DMS 273 (cell line): ENCODE results near the gene NCK1.
"Not testable (repeated sequence)": the region's sequence is repeated elsewhere in the genome, so short reads cannot be mapped to it uniquely, and the experiment has no call there.

ENCODE experiments used
- DNase-seq: peaks from one replicate; lab custom pipeline; 2025; ENCODE audit not compliant: unreplicated experiment; lab: John Stamatoyannopoulos, UW

Gene NCK1

DNA sequence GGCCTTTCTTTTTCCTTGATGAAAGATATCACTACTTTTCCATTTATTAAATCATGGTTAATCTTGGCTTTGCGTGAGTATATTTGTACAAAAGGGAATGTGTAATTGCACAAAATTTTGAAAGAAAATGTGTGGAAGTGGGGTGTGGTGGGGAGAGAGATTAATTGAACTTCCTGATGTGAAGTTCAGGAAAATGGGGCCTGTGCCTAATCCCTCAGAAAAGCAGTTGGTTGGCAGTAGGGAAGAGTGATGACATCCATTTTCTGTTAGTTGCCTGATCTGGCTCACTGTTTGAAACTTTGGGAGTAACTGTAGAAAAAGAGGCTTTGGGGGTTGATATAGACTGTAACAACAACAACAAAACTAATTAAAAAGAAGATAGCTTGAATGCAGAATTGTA lies 85.0 kb downstream of the NCK1 start:
- no peak for DNase-seq

DNA sequence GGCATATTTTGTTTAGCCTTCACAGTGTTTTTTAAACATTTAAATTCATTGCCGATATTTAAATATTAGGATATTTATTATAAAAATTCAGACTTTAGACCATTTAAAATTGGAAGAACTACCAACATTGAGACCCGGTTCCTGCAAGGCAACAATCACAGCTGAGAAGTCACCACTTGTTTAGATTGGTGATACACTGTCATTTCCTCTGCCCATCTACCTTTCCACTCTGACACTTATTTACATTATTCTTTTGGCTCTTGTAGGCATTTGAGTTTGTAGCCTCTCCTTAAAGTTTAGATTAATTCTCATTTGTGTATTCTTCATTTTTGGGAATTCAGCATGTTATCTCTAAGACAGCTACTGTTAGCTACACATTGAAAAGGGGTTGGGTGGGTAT lies 85.5 kb downstream of the NCK1 start:
- no peak for DNase-seq

DNA sequence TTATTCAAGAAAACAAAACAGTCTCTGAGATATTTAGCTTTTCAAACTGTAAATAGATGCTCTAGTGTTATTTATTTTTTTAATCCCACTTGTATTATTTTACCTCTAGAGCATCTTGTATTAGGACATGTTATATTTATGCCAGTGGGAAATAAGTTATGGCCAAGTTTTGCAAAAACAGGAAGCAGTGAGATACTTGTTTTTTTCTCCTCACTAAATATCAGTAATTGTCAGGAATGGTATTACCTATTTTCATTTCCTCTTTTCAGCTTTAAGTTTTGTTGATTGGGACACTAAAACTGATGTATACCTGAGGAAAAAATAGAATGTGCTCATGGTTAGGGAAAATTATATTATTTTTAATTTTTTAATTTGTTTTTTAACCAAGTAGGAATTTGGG lies 87.1 kb downstream of the NCK1 start:
- no peak for DNase-seq

DNA sequence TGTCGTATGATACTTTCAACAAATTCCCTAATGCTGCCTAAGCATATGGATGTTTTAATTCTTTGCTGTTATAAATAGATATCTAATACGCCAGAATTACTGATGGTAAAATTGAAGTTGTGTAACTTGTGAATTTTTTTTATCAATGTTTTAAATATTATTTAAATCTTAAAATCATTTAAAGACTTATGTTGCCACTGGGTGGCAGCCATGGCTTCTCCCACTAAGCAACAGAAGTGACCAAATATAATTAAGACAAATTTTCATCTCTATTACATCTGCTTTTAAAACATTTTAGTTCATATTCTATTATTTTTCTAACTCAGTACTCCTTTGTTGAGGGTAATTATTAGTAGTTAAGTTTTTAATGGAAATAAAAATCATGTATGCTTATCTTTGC lies 87.7 kb downstream of the NCK1 start:
- peak; percentile 19 for DNase-seq

DNA sequence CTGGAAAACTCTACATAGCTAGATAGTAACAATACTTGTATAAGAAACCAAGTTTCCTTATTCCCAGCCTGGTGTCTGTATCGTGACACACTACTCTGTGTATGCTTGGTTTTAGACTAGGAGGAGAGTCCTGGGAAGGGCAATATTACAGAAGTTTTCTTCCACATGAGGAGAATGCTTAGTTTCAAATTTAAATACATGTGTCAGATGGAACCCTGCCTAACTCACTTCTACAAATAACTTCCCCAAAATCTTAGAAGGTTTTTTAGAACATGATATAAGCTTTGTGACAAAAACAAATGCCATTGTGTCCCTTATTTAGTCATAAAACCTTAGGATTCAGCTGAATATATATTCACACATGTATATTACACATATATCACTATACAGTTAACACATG lies 88.6 kb downstream of the NCK1 start:
- DNase-seq = no peak

DNA sequence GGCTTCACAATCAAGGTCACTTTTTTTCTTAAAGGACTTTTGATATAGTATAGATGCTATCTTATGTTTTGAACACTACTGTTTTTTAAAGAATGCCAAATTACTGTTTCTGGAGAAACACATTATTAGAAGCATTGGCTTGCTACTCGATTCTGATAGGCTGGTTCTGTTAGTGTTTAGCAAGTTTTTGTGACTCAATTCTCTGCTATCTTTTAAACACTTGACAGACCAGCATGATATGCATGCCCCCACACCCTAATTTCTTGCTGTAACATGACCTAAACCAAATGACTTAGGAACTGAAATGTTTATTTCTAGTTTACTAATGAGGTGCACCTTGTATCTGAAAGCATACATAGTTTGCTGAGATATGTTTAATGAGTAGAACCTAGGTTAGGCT lies 90.3 kb downstream of the NCK1 start:
- no peak for DNase-seq

DNA sequence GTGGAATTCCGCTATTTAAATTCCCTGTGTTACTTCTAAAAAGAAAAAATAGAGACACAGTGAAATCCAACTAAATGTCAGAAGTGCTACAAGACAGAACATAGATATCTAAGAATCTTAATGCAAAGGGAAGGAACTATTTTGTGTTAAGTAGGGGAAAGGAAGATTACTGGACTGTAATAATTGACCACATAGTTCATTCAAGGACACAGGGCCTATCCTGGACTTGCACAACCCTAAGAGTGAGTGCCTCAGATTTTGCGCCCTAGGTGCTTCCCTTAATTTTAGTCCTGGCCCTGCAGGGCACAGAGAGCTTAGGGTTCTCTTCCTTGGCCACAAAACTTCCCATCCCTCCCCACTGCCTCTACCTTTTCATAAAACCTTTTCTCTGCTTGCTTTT lies 92.2 kb downstream of the NCK1 start:
- no peak for DNase-seq

DNA sequence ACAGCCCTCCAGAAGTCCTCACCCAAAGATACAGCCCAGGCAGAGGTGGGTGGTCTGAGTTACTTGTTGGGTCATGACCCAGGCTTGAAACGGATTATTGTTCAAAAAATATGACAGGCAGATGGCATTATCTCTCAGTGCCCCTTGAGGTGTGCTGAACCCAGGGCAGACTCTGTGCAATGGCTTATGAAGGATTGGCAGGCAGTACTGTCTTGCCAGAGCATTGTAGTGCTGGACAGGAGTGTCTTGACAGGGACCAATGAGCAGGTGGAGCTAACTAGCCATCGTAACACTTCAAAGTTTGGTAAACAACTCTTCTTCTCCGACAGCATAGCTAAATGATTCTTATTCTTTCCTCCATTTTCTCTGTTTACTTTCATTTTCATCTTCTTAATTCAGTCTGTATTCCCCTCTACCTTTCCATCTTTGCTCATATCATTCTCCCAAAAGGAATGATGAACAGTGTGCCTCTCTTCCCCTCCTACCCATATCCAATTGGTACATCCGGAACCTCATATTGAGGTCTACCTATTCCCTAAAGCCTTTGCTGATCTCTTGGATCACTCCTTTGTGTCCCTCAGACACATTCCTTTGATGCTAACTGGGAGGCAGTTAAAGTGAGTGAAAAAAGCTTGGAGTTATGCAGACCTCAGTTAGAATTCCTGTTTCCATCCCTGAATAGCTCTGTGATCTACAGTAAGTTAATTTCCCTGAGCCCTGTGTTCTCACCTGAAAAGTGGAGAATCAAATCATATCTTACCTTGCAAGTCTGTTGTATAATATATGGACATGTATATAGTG lies 93.2 kb downstream of the NCK1 start:
- no peak for DNase-seq

DNA sequence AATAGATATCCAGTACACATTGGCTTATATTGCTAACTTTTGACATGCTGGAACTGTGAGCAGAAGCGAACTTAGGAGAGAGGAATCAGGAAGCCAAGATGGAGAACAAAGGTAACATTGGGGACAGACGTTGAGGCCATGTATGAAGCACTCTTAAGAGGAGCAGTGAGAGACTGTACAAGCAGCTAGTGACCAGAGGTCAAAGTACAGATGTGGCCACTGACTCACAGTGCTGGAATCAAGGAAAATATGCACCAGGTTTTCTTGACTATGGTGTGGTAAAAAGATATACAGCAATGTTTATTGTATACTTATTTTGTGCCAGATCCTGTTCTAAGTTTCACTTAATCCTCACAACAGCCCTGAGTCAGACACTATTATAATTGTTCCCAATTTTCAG lies 93.8 kb downstream of the NCK1 start:
- DNase-seq = no peak

DNA sequence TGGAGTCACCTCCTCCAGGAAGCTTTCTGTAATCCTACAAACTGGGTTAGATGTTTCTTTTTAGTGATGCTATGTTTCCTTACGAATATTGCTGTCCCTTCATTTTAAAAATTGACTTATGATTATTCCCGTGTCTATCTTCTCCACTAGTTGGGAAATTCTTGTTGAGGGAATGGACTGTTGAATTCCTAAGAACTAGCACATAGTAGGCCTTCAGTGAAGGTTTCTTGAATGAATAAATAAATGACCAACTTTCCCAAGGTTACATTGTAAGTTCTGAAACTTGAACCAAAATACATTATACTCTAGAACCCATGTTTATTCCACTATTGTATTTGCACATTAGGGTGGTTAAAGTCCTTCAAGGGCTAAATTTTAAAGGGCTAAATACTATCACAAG lies 95.0 kb downstream of the NCK1 start:
- DNase-seq = no peak

DNA sequence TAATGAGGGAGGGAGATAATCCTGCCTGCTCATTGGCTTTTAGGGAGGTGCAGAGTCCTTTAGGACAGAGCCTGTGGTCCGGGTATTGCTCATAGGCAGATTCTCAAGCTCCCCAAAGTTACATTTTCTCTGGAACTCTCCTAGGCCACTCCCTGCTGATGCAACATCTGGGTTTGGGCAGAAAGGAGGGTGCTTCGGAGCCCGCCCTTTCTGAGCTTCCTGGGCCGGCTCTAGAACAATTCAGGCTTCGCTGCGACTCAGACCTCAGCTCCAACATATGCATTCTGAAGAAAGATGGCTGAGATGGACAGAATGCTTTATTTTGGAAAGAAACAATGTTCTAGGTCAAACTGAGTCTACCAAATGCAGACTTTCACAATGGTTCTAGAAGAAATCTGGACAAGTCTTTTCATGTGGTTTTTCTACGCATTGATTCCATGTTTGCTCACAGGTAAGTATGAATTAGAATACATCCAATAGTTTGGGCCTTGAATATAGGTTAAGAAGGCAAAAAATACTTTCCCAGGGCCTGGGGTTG lies 95.8 kb downstream of the NCK1 start, which contains the start of gene IL20RB:
IL20RB (plus strand) TSS at position 233 of the 538 bp plus-strand sequence; CDS start at position 364, 131 bp downstream.
- no peak for DNase-seq

DNA sequence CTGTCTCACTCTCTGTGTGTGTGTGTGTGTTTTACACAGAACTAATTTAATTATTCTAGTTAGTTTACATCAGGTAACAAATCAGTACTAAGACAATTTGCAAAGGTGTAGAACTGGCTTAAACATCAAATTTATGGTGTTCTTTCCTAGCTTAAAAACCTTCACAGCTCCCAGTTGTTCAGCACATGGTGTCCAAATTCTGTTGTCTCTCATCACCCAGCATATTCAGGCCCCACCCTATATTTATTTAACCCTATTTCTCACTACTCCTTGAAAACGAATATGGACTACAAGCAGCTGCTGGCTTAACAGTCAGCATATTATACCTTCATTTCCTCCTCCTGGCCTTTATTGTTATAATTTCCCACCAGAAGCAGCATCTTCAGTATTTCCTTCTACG lies 96.9 kb downstream of the NCK1 start:
- no peak for DNase-seq

DNA sequence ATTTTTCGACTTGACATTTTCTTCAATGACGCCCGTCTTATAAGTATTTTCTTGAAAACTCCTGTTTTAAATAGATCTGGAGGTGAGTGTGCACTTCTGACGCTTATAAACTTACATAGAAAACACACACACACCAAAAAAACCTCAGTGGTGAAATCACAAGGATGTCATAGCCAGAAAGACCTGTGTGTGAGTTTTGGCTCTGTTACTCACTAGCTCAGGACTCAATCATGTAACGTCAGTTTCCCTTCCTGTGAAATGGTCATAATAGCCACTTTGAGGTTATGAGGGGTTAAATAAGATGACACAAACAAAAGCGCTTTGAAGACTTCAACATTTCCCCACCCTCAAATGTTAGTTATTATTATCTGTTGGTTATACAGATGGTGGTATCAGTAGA lies 97.6 kb downstream of the NCK1 start:
- no peak for DNase-seq

DNA sequence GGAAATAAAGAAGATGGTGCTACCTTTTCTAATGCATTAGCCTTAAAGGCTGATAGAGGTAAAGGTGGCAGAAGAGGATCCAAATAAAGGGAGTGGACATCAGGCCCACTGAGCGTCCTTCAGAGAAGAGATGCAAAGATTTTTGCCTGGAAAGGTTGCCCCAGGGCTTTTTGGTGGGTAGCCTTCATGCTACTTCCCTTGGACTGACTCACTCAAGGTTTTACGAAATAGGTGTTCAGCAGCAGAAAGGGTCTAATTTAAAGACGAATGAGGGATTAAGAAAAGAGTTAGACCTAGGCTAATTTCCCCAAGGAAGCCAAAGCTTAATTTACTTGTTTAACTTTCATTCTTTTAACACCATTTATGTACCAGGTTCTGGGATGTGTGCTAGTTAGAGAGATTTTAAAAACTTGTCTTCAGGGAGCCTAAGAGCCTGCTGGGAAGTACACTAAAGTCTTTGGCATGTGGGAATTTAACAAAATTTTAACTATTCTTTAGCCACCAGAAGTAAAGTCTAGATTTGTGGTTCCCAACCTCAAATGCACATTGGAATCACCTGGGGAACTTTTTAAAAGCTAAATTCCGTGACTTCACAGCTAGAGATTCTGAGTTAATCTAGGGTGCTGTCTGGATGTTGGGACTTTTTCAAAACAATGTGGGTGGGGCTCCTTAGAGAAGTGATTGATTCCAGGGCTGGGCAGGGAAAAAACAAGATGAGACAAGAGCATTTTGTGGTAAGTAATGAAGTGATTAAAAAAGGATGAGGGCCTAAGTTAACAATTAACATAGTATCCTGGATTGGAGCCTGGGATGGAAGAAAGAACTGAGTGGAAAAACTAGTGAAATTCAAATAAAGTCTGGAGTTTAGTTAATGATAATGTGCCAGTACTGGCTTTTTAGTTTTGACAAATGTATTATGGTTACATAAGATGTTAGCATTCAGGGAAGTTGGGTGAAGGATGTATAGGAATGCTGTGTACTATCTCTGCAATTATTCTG lies 99.1 kb downstream of the NCK1 start:
- no peak for DNase-seq

DNA sequence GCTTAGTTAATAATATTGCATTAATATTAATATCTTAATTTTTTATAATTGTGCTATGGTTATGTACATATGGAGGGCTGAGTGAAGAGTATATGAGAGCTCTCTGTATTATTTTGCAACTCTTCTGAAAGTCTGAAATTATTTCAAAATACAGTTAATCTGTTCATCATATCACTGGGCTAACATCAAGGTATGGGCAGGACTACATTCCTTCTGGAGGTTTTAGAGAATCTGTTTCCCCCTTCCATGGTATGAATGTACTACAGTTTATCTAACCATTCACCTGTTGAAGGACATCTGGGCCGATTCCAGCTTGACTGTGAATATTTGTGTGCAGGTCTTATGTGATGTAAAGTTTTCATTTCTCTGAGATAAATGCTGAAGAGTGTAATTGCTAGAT lies 100.9 kb downstream of the NCK1 start:
- no peak for DNase-seq

DNA sequence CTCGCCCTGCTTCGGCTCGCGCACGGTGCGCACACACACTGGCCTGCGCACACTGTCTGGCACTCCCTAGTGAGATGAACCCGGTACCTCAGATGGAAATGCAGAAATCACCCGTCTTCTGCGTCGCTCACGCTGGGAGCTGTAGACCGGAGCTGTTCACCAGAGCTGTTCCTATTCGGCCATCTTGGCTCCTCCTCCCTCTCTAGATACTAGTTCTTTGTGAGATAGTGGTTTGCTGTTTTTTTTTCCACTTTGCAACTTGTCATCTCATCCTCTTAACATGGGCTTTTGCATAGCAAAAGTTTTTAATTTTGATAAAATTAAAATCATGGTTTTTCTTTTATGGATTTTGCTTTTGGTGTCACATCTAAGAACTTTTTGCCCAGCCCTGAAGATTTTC lies 107.5 kb downstream of the NCK1 start:
- DNase-seq = not testable (repeated sequence)

DNA sequence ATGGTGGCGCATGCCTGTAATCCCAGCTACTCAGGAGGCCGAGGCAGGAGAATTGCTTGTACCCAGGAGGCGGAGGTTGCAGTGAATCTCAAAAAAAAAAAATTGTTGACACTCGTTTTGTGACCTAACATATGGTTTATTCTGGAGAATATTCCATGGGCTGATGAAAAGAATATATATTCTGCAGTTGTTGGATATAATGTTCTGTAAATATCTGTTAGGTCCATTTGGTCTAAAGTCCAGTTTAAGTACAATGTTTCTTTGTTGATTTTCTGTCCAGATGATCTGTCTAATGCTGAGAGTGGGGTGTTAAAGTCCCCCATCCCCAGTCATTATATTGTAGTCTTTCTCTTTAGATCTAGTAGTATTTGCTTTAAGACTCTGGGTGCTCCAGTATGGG lies 111.3 kb downstream of the NCK1 start:
- DNase-seq = no peak

DNA sequence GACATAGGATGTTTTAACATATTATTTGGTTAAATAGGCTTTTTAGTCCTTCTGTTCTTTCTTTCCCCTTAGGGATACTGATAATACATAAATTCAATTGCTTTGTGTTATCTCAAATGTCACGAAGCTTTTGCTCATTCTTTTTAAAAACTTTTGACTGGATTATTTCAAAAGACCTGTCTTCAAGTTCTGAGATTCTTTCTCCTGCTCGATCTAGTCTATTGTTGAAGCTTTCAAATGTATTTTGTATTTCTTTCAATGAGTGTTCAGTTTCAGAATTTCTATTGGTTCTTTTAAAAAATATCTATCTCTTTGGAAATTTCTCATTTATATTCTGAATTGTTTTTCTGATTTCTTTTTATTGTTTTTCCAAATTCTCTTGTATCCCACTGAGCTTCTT lies 112.7 kb downstream of the NCK1 start:
- no peak for DNase-seq

DNA sequence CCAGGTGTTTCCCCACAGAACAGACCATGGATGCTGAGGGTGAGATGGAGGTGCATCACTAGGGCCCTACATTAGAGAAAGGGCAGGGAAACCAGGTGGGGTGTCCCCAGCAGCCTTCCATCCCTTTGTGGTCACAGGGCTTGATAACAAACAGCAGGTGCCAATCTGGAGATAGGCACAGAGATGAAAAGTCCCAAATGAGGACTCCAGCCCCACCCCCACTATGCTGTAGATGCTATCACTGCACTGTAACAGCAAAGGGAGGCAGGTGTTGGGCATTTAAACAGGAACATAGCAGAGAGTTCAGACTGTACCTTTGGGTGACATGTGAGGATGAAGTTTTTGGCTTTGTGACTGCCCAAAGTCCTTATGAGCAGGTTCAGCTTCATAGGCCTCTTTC lies 117.2 kb downstream of the NCK1 start:
- DNase-seq = no peak

DNA sequence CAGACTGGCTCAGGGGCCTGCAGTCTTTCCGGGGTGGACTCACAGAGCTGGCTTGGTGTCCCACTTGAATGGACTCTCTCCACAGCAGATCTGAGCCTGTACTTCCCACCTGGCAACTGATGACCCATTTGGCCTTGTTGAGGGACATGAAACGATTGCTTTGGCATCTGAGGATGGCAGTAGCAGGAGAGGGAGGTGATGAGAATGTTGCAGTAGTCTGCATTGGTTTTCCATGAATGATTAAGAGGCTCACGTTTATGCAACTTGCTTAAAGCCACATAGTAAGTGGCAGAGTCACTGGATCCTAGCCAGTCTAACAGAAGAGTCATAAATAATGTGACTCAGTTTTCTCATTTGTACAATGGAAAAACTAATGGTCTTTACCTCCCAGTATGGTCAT lies 117.7 kb downstream of the NCK1 start:
- DNase-seq = peak; percentile 42

DNA sequence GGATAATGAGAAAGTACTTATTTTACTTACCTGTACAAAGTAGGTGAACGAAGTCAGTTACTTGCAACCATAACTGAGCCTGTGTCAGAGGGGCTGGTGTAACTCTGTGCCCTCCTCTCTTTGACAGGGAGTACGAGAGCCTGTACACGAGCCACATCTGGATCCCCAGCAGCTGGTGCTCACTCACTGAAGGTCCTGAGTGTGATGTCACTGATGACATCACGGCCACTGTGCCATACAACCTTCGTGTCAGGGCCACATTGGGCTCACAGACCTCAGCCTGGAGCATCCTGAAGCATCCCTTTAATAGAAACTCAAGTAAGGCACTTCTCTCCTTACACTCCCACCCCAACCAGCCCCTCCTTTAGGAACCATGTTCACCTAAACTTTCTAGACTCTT lies 120.0 kb downstream of the NCK1 start:
- DNase-seq = no peak
